ENCODE results near the gene ABHD18.
"Not testable (repeated sequence)": the region's sequence is repeated elsewhere in the genome, so short reads cannot be mapped to it uniquely, and the experiment has no call there.

Gene ABHD18

DNA sequence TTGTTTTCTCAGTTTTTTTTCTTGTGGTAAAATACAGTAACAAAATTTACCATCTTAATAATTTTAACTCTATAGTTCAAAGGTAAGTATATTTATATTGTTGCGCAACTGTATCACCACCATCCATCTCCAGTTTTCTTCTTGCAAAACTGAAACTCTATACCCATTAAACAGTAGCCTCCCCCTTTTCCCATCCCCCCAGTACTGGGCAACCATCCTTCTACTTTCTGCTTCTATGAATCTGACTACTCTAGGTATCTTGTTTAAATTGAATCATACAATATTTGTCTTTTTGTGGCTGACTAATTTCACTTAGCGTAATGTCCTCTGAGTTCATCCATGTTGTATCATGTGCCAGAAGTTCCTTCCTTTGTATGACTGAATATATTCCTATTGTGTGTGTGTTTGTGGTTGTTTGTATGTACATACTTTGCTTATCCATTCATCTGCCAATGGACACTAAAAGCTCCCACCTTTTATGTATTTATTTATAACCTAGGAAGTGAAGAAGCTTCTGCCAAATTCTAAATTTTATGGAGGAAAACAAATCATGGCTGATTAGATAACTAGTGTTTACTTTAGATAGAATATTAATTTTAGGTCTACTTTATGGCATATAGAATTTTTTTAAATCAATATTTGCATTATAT is 10.0 kb downstream of the ABHD18 start:
- peak; percentile 88 for DNase-seq (ENCODE audit: low read depth)
- H3K4me3 ChIP-seq (ENCODE audit: low read length) = no peak overlapping the region
- TF ChIP-seq CTCF (IDR thresholded peaks at IDR 0.05; ENCODE audit: insufficient read depth, low read depth, low read length, missing control alignments) = no peak

- no peak overlapping the region for H3K4me3 ChIP-seq (ENCODE audit: low read length)
- TF ChIP-seq CTCF (IDR thresholded peaks at IDR 0.05; ENCODE audit: insufficient read depth, low read depth, low read length, missing control alignments) = no peak
These were observed 13.7 kb downstream of the ABHD18 start for GRCh38 chr4:127978930-127979329.

GRCh38 chr4:127982445-127982844 is 17.2 kb downstream of the ABHD18 start:
- H3K4me3 ChIP-seq (ENCODE audit: low read length) = no peak overlapping the region
- TF ChIP-seq CTCF (IDR thresholded peaks at IDR 0.05; ENCODE audit: insufficient read depth, low read depth, low read length, missing control alignments) = no peak
- no peak for DNase-seq (ENCODE audit: low read depth)

More at GRCh38 chr4:127978930-127979329, 13.7 kb downstream of the ABHD18 start:
- no peak for DNase-seq (ENCODE audit: low read depth)

DNA sequence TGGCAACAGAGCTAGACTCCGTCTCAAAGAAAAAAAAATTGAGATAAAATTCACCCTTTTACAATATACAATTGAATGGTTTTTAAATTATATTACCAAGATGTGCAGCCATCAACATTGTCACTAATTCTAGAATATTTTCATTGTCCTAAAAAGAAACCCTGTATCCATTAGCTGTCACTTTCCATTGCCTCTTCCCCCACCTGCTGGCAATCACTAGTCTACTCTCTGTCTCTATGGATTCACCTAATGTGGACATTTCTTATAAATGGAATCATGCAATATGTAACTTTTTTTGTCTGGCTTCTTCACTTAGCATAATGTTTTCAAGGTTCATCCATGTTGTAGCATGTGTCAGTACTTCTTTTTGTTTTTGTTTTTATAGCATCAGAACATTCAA is 20.8 kb downstream of the ABHD18 start:
- peak; percentile 11 for DNase-seq (ENCODE audit: low read depth)
- H3K4me3 ChIP-seq (ENCODE audit: low read length) = no peak overlapping the region
- TF ChIP-seq CTCF (IDR thresholded peaks at IDR 0.05; ENCODE audit: insufficient read depth, low read depth, low read length, missing control alignments) = peak; percentile 30

- no peak for TF ChIP-seq CTCF (IDR thresholded peaks at IDR 0.05; ENCODE audit: insufficient read depth, low read depth, low read length, missing control alignments)
- H3K4me3 ChIP-seq (ENCODE audit: low read length) = no peak overlapping the region
- no peak for DNase-seq (ENCODE audit: low read depth)
These were observed 23.4 kb downstream of the ABHD18 start for GRCh38 chr4:127988638-127989037.

DNA sequence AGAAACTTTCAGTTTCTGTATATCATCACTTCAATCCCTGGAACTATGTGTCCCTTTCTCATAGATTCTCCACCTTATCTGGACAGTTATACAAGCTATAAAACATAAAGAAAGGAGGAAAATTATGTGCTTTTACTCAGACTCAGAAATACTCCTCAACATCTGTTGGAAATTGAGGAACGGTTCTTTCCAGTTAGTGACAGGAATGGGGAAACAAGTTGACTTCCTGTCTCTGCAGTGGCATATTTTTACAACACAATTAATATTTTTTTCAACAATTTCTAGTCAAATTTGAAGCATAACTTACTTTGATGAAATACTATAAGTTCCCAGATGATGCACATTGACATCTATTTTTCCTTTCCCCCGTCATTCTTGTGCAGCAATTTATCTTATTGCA is 27.9 kb downstream of the ABHD18 start:
- no peak overlapping the region for H3K4me3 ChIP-seq (ENCODE audit: low read length)
- TF ChIP-seq CTCF (IDR thresholded peaks at IDR 0.05; ENCODE audit: insufficient read depth, low read depth, low read length, missing control alignments) = no peak
- DNase-seq (ENCODE audit: low read depth) = no peak

DNA sequence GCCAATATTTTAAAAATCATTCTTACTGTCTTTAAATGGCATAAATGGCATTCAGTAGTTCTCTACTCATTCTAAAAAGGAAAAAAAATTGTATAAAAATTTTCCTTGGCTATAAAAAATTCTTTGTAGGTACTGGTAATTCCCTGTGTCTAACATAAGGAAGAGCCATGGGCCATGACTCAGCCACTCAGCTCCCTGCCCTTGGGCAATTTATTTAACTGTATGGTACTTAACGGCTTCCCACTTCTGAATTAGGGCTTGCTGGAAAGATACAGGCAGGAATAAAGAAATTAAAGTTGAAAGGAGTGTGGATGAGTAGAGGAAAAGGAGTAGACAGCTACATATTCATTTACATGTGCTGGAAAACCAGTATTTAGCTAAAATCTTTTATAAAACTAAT is 30.6 kb downstream of the ABHD18 start:
- DNase-seq (ENCODE audit: low read depth) = peak; percentile 82
- H3K4me3 ChIP-seq (ENCODE audit: low read length) = no peak overlapping the region
- TF ChIP-seq CTCF (IDR thresholded peaks at IDR 0.05; ENCODE audit: insufficient read depth, low read depth, low read length, missing control alignments) = no peak

GRCh38 chr4:127996521-127996920 is 31.3 kb downstream of the ABHD18 start:
- not testable (repeated sequence) for DNase-seq (ENCODE audit: low read depth); H3K4me3 ChIP-seq (ENCODE audit: low read length)
